Endothelial cell of umbilical vein (primary cell): ENCODE measurements around the gene PACRGL.

Source experiments
- POLR2A ChIP-seq: IDR thresholded peaks from 2 replicates; pipeline ENCODE4 v1.6.1; 2012; ENCODE audit warnings: low read depth, mild to moderate bottlenecking, control low read depth, low read length
- POLR2AphosphoS5 ChIP-seq: IDR thresholded peaks from 2 replicates; pipeline ENCODE4 v1.6.1; 2012; ENCODE audit warnings: low read depth, mild to moderate bottlenecking, control low read depth, low read length, moderate library complexity; ENCODE audit not compliant: insufficient read depth
- TF ChIP-seq, protein P1 (sequence below), 2 donors: IDR thresholded peaks; 1 replicate in 1 of 2; 2 replicates in 1 of 2; pipeline ENCODE4 v1.5.1; 2011; ENCODE audit warnings: low read length in 2 of 2, mild to moderate bottlenecking in 2 of 2, moderate library complexity in 2 of 2, control low read depth in 1 of 2, inconsistent platforms in 1 of 2, low read depth in 1 of 2; ENCODE audit not compliant: insufficient read depth in 1 of 2; ENCODE audit errors: extremely low read depth in 1 of 2

DNA sequence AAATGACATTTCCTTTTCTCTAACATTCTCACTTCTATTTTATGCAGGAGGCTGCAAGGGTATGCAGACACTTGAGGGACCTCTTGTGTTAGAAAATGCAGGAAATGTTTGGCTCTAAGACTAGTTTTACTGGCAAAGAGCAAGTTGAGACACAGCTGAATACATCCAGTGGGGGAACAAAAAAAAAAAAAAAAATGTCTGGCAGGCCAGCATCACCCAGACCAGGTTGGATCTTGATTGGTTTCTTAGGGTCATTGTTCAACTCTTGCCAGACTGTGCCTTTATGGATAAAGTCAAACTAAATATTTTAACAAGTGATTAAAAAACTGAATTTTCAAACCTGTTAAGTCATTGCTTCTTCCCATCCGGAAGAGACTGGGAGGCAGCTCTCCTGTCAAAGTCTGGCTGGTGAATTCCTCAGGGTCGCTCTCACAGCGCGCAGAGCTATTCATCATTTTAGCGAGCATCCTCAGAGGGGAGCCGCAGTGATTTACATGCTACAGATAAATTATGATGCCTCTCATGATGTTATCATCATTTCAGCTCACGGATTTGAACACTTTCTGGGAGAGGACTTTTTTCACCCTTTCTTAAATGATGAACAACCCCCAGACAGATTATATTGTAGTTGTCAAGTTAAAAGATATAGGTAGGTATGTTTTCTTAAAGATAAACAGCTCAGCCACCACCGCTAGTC lies 23.6 kb upstream of the PACRGL start:
- TF ChIP-seq POLR2AphosphoS5: no peak
- TF ChIP-seq, protein P1, sequence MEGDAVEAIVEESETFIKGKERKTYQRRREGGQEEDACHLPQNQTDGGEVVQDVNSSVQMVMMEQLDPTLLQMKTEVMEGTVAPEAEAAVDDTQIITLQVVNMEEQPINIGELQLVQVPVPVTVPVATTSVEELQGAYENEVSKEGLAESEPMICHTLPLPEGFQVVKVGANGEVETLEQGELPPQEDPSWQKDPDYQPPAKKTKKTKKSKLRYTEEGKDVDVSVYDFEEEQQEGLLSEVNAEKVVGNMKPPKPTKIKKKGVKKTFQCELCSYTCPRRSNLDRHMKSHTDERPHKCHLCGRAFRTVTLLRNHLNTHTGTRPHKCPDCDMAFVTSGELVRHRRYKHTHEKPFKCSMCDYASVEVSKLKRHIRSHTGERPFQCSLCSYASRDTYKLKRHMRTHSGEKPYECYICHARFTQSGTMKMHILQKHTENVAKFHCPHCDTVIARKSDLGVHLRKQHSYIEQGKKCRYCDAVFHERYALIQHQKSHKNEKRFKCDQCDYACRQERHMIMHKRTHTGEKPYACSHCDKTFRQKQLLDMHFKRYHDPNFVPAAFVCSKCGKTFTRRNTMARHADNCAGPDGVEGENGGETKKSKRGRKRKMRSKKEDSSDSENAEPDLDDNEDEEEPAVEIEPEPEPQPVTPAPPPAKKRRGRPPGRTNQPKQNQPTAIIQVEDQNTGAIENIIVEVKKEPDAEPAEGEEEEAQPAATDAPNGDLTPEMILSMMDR (IDR thresholded peaks at IDR 0.05; ENCODE audit: extremely low read depth in 1 of 2, insufficient read depth in 1 of 2, low read depth in 1 of 2, low read length in 2 of 2): no peak
- no peak for TF ChIP-seq POLR2A
